H9 (cell line): ENCODE measurements around the gene TENT5D. TPM values are rescaled to one million over a fixed set of nuclear protein-coding genes. Genes with fewer than 3 reads are reported as not detected.

Experiments used
- DNase-seq: peaks from one replicate; pipeline ENCODE4 v3.0.0-alpha.2; 2017
- H2AFZ ChIP-seq: one replicate; pipeline ENCODE4 v1.6.1; 2013; ENCODE audit warnings: mild to moderate bottlenecking, low read length, control low read depth, moderate library complexity
- H2AK5ac ChIP-seq: 2 replicates; pipeline ENCODE4 v1.6.1; 2013; ENCODE audit warnings: low read length, control low read depth, mixed read lengths; ENCODE audit not compliant: insufficient read length
- H2BK120ac ChIP-seq: one replicate; pipeline ENCODE4 v1.6.1; 2013; ENCODE audit warnings: low read depth, mild to moderate bottlenecking, low read length, control low read depth, inconsistent platforms; ENCODE audit not compliant: poor library complexity, severe bottlenecking
- H2BK12ac ChIP-seq: 2 replicates; pipeline ENCODE4 v1.6.1; 2013; ENCODE audit warnings: low read length, control low read depth, mixed read lengths, low read depth; ENCODE audit not compliant: insufficient read length
- H2BK15ac ChIP-seq: 2 replicates; pipeline ENCODE4 v1.6.1; 2013; ENCODE audit warnings: low read depth, low read length, control low read depth
- H2BK20ac ChIP-seq: one replicate; pipeline ENCODE4 v1.6.1; 2013; ENCODE audit warnings: low read depth, mild to moderate bottlenecking, low read length, control low read depth, inconsistent platforms; ENCODE audit not compliant: poor library complexity, severe bottlenecking
- H2BK5ac ChIP-seq: 2 replicates; pipeline ENCODE4 v1.6.1; 2013; ENCODE audit warnings: low read length, control low read depth, mixed read lengths; ENCODE audit not compliant: insufficient read length
- H3K14ac ChIP-seq: 2 replicates; pipeline ENCODE4 v1.6.1; 2013; ENCODE audit warnings: low read length, control low read depth; ENCODE audit not compliant: insufficient read depth
- H3K18ac ChIP-seq: 2 replicates; pipeline ENCODE4 v1.6.1; 2013; ENCODE audit warnings: low read depth, mild to moderate bottlenecking, mixed read lengths, low read length, control low read depth; ENCODE audit not compliant: insufficient read length
- H3K23ac ChIP-seq: 2 replicates; pipeline ENCODE4 v1.6.1; 2013; ENCODE audit warnings: low read length, control low read depth, mixed read lengths, low read depth; ENCODE audit not compliant: insufficient read length
- H3K23me2 ChIP-seq: 2 replicates; pipeline ENCODE4 v1.6.1; 2013; ENCODE audit warnings: low read depth, mild to moderate bottlenecking, mixed read lengths, low read length, control low read depth; ENCODE audit not compliant: insufficient read length, poor library complexity, severe bottlenecking
- H3K27ac ChIP-seq: 2 replicates; pipeline ENCODE4 v1.5.1; 2013; ENCODE audit warnings: low read length, control low read depth, mixed read lengths, low read depth; ENCODE audit not compliant: insufficient read length
- H3K27me3 ChIP-seq: 2 replicates; pipeline ENCODE4 v1.6.1; 2013; ENCODE audit warnings: low read length, control low read depth, inconsistent platforms; ENCODE audit not compliant: insufficient read depth
- H3K4ac ChIP-seq: 2 replicates; pipeline ENCODE4 v1.6.1; 2013; ENCODE audit warnings: low read depth, mild to moderate bottlenecking, control low read depth, inconsistent platforms, low read length, moderate library complexity
- H3K4me1 ChIP-seq: 2 replicates; pipeline ENCODE4 v1.6.1; 2013; ENCODE audit warnings: low read length, control low read depth, inconsistent platforms; ENCODE audit not compliant: insufficient read depth
- H3K4me2 ChIP-seq: 2 replicates; pipeline ENCODE4 v1.6.1; 2013; ENCODE audit warnings: low read length, control low read depth, mixed read lengths; ENCODE audit not compliant: insufficient read length, insufficient read depth
- H3K56ac ChIP-seq: 2 replicates; pipeline ENCODE4 v1.6.1; 2013; ENCODE audit warnings: low read depth, mild to moderate bottlenecking, mixed read lengths, low read length, control low read depth; ENCODE audit not compliant: insufficient read length
- H3K79me1 ChIP-seq: 2 replicates; pipeline ENCODE4 v1.6.1; 2013; ENCODE audit warnings: low read depth, mild to moderate bottlenecking, moderate library complexity, low read length, control low read depth, inconsistent platforms; ENCODE audit not compliant: insufficient read depth, poor library complexity, severe bottlenecking
- H3K79me2 ChIP-seq: 2 replicates; pipeline ENCODE4 v1.6.1; 2013; ENCODE audit warnings: low read length, control low read depth, inconsistent platforms; ENCODE audit not compliant: insufficient read depth
- H3K9ac ChIP-seq: 2 replicates; pipeline ENCODE4 v1.6.1; 2013; ENCODE audit warnings: low read length, control low read depth, mixed read lengths; ENCODE audit not compliant: insufficient read length; ENCODE audit errors: extremely low read depth
- H3K9me3 ChIP-seq: one replicate; pipeline ENCODE4 v1.6.1; 2013; ENCODE audit warnings: low read depth, low read length, inconsistent platforms; ENCODE audit not compliant: control insufficient read depth
- H3T11ph ChIP-seq: one replicate; pipeline ENCODE4 v1.6.1; 2013; ENCODE audit warnings: mild to moderate bottlenecking, low read length, control low read depth, inconsistent platforms
- H4K20me1 ChIP-seq: one replicate; pipeline ENCODE4 v1.6.1; 2013; ENCODE audit not compliant: control insufficient read depth, insufficient read length, insufficient read depth
- H4K5ac ChIP-seq: 2 replicates; pipeline ENCODE4 v1.6.1; 2013; ENCODE audit warnings: low read depth, mild to moderate bottlenecking, mixed read lengths, low read length, control low read depth; ENCODE audit not compliant: insufficient read length
- H4K8ac ChIP-seq: replicated peaks from 2 replicates; pipeline ENCODE4 v1.6.1; 2013; ENCODE audit warnings: low read length, control low read depth, mixed read lengths, low read depth; ENCODE audit not compliant: insufficient read length
- H4K91ac ChIP-seq: 2 replicates; pipeline ENCODE4 v1.6.1; 2013; ENCODE audit warnings: low read depth, mild to moderate bottlenecking, moderate library complexity, mixed read lengths, low read length, control low read depth; ENCODE audit not compliant: insufficient read length
- H3K27ac Mint-ChIP-seq, 3 experiments: 2 replicates in 2 of 3; 3 replicates in 1 of 3; pipeline ENCODE4 v1.8.0; 2020 to 2021; ENCODE audit warnings: mixed read lengths in 3 of 3, mild to moderate bottlenecking in 1 of 3, moderate library complexity in 1 of 3
- H3K27me3 Mint-ChIP-seq: 2 replicates; pipeline ENCODE4 v1.8.0; 2021; ENCODE audit warnings: low read depth, mild to moderate bottlenecking, moderate library complexity, mixed read lengths
- H3K36me3 Mint-ChIP-seq, 3 experiments: 2 replicates in 2 of 3; 3 replicates in 1 of 3; pipeline ENCODE4 v1.8.0; 2020 to 2021; ENCODE audit warnings: low read depth in 3 of 3, mixed read lengths in 3 of 3; ENCODE audit not compliant: insufficient read depth in 1 of 3
- H3K4me1 Mint-ChIP-seq, 2 experiments: 2 replicates each; pipeline ENCODE4 v1.8.0; 2020; ENCODE audit warnings: mixed read lengths in 2 of 2
- H3K4me3 Mint-ChIP-seq, 2 experiments: 2 replicates in 1 of 2; 3 replicates in 1 of 2; pipeline ENCODE4 v1.8.0; 2020 to 2021; ENCODE audit warnings: mild to moderate bottlenecking in 2 of 2, mixed read lengths in 2 of 2, moderate library complexity in 1 of 2
- H3K9me3 Mint-ChIP-seq, 2 experiments: 2 replicates in 1 of 2; 3 replicates in 1 of 2; pipeline ENCODE4 v1.8.0; 2020; ENCODE audit warnings: mild to moderate bottlenecking in 2 of 2, mixed read lengths in 2 of 2, moderate library complexity in 1 of 2
- WGBS: extraction: QIAGEN DNeasy Blood & Tissue Kit; methylation state at CpG from one replicate; pipeline ENCODE4 v1.1.7; 2013; ENCODE audit warnings: missing lambda C conversion rate, low lambda C conversion rate, mixed read lengths; ENCODE audit not compliant: insufficient read length; ENCODE audit errors: extremely low coverage; 5-methylcytosine and 5-hydroxymethylcytosine counted together
- total RNA-seq: library from RNA; stranded (reverse); gene quantifications from 2 replicates; pipeline ENCODE4 v1.2.1, GENCODE V29; 2021
- TF ChIP-seq, protein P1 (sequence below): fragments of 200-600 bp; sonication (generic); conservative IDR thresholded peaks from 3 replicates; pipeline ENCODE4 v1.8.0; 2021; ENCODE audit warnings: antibody characterized with exemption, mild to moderate bottlenecking

The TENT5D gene
- total RNA-seq, 1 experiment from 2014 or later = not detected

DNA sequence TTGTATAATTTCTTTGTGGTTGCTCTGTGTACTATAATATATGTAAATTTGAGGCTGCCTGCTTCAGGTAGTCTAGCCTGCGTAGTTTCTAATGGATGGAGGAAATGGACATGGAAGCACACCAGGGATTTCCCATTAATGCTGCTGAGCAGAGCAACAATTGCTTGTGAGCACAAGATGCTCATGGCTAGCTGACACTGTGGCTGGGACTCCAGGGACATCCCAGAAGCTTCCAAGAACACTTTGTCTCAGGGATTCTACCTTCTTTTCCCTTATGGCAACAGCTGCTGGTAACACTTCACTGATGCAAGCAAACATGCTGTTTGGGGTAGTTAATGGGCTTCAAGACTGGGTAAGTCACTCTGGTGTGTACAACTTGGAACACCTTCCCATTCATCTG, 66.1 kb downstream of the TENT5D start:
- Histone ChIP-seq H3K18ac (no peak overlapping the region), H4K91ac (no peak overlapping the region), H4K8ac (no peak overlapping the region), H2BK12ac (no peak overlapping the region), H3K4ac (no peak overlapping the region), H3K4me2 (no peak overlapping the region), H2AK5ac (no peak overlapping the region), H2BK120ac (no peak overlapping the region), H2BK15ac (no peak overlapping the region), H3K4me1 (no peaks in the 10 kb centered on the region), H2BK20ac (no peak overlapping the region), H3K14ac (no peak overlapping the region), H3K23ac (no peak overlapping the region), H2AFZ (no peak overlapping the region), H3T11ph (no peak overlapping the region), H2BK5ac (no peak overlapping the region), H3K9ac (no peak overlapping the region), H3K9me3 (peaks cover 53% of the 10 kb centered on the region), H3K79me1 (no peaks in the 10 kb centered on the region), H3K79me2 (no peaks in the 10 kb centered on the region), H3K56ac (no peak overlapping the region), H3K23me2 (no peaks in the 10 kb centered on the region), H3K27me3 (no peaks in the 10 kb centered on the region), H3K27ac (no peak overlapping the region), H4K20me1 (no peaks in the 10 kb centered on the region), H4K5ac (no peak overlapping the region)
- WGBS = no CpG with 5 or more reads among the region's 1 CpG
- Mint-ChIP-seq H3K36me3 (peaks cover 2 to 29% (median 16%) of the 10 kb centered on the region in 3 experiments; a peak in 6 of 7 replicates), H3K27ac (no peak overlapping the region), H3K9me3 (peaks cover 80 to 85% of the 10 kb centered on the region in 2 experiments), H3K4me3 (no peak overlapping the region), H3K4me1 (no peaks in the 10 kb centered on the region), H3K27me3 (no peaks in the 10 kb centered on the region)
- TF ChIP-seq, protein P1, sequence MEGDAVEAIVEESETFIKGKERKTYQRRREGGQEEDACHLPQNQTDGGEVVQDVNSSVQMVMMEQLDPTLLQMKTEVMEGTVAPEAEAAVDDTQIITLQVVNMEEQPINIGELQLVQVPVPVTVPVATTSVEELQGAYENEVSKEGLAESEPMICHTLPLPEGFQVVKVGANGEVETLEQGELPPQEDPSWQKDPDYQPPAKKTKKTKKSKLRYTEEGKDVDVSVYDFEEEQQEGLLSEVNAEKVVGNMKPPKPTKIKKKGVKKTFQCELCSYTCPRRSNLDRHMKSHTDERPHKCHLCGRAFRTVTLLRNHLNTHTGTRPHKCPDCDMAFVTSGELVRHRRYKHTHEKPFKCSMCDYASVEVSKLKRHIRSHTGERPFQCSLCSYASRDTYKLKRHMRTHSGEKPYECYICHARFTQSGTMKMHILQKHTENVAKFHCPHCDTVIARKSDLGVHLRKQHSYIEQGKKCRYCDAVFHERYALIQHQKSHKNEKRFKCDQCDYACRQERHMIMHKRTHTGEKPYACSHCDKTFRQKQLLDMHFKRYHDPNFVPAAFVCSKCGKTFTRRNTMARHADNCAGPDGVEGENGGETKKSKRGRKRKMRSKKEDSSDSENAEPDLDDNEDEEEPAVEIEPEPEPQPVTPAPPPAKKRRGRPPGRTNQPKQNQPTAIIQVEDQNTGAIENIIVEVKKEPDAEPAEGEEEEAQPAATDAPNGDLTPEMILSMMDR = no peak
- DNase-seq = no peak
